SK-MEL-5 (cell line): ENCODE data around the gene CDC25B. TPM values are rescaled to one million over a fixed set of nuclear protein-coding genes. Genes with fewer than 3 reads are reported as not detected.

Experiments used
- DNase-seq: peaks from one replicate; pipeline ENCODE4 v3.0.0-alpha.2; 2016; ENCODE audit warnings: low read depth, low spot score
- in situ Hi-C: cut with HindIII; loops from 2 replicates; pipeline ENCODE4 v1.10.0; 2016; ENCODE audit warnings: low sequenced_read_pairs, high pct_unique_total_duplicates, low pct_unique_long_range_greater_than_20kb
- total RNA-seq: library from RNA; depleted of rRNA; stranded (reverse); fragments of >200 nt; shearing (Covaris generic); gene quantifications from 2 replicates; pipeline ENCODE4 v1.2.3, GENCODE V29; 2014

The CDC25B gene
- total RNA-seq, 1 experiment from 2014 or later = 60.7 TPM

DNA sequence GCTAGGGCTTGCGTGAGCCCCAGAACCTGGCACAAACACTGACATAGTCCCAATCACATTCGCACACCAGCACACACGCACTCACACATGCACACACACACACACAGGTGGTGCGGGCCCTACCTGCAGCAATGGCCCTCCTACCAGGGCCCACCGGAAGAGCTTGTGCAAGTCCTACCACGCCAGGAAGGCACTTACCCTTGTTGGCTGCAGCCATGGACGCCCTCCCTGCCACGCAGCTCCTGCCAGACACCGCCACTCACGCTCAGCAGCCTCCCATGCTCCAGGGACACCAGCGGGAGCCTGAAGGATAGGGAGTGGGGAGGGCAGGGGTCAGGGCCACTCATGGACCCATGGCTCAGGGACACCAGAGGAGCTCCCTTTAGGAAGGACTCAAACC, 36.2 kb upstream of the CDC25B start:
- in situ Hi-C loops = no loop called here
- no peak for DNase-seq

DNA sequence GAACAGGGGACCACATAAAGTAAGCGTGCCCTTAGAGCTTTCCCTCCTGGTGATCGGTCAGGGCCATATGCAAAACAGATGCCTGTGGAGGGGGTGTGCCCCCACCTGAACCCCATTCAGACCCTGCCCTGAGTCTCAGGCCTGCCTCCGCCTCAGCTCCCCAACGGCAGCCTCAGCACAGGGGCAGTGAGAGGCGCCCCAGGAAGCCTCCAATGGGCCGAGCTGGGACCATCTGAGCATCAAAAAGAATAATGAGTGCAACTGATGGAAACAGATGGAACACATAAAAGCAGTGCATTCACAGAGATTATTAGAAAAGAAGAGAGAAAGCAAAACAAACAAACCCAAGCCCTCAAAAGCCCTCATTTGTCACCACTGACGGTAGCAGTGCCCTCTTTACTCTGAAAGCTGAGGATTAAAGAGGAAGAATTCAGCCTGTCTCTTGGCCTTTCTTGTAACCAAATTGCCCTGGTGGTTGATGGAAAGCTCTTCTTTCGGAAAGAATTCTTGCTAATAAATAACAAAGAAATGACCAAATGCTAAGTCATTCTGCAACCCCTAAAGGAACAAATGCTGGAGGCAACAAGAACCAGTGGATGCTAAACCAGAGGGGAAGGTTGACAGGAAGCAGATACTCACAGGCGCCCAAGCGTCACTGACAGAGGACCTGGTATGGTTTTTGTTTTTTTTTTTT, 35.3 kb upstream of the CDC25B start:
- in situ Hi-C loops = no loop called here
- DNase-seq = no peak

DNA sequence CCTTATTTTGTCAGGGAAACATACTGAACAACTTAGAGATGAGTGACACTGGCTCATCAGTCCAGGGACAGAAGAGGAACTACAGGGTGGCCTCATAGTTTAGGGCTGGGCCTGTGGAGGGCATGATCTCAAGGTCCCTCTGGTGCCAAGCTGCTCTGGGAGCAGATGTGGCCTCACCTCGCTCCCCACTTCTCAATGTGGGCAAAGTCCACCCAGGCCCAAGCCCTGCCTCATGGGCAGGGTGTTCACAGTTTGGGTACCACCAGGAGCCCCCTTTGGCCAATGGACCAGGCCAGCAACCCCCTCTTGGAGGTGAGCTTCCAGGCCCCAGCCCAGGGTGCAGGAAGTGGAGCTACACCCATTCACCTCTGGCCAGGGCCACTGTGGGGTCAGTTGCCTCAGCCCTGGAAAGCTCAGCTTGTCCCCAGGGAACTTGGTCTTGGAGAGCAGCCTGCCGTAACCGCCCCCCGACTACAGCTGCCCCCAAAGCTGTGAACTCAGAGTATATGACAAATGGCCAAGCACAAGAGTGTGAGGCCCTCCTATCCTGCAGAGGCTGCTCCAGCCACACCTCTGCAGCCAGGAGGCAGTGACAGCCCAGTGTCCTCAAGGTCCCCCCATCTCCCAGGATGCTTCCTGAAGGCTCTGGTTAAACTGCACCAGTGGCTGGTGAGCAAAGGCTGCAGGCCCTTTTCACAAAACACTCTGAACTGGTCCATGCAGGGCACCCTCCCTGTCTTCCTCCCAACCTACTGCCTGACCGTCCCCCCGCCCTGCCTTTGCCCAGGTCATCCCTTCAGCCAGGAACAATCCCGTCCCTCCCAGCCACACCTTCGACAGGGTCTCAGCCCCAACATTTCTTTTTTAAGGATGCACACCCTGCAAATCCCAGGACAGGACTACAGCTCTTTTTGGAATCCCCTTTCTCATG, 32.2 kb upstream of the CDC25B start:
- DNase-seq = no peak
- in situ Hi-C loops = no loop called here

DNA sequence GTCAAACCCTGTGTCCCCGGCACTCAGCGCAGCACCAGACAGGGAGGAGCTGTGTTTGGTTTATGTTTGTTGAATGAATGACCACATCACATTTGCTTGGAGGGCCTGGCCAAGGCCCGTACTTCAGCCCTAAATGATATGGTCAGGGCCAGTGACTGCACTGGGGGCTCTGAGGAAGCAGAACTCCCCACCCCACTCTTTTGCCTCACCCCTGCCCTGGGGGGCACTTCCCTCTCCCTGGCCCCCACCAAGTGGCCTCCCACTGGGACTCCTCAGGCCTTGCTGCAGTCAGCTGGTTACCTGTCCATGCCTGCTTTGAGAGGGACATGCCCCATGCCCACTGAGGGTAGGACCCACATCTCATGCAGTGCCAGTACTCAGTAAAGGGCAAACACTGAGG, 31.5 kb upstream of the CDC25B start:
- no peak for DNase-seq
- in situ Hi-C loops = no loop called here

DNA sequence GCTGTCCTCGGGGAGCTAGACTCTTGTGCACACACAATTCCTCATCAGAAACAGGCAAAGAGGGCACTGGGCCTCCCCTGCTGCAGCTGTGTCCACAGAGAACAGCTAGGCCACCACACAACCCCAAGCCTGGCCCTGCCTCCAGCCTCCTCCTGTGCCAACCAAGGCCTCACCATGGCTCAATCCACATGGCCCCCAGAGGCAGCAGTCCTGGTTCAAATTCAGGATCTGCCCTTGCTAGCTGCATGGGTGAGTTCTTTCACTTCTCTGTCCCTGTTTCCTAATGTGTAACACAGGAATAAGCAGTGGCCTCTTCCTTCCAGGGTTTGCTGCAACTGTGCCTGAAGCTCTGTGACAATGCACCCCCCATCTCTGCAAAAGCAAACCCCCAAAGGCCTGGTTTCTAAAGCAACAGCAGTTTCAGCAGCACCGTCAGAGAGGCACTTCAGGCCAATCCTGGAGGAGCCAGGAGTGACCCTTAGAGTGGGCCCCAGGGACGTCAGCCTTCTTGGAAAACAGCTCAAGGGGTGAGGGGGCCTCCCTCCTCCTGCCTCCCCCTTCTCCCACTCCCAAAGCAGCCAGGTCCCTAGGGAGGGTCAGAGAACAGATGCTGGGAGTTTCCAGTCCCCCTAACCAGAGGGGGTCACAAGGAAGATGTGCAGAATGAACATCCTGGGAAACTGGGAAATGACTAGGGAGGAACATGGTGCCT, 30.8 kb upstream of the CDC25B start:
- DNase-seq = no peak
- in situ Hi-C loops = no loop called here

DNA sequence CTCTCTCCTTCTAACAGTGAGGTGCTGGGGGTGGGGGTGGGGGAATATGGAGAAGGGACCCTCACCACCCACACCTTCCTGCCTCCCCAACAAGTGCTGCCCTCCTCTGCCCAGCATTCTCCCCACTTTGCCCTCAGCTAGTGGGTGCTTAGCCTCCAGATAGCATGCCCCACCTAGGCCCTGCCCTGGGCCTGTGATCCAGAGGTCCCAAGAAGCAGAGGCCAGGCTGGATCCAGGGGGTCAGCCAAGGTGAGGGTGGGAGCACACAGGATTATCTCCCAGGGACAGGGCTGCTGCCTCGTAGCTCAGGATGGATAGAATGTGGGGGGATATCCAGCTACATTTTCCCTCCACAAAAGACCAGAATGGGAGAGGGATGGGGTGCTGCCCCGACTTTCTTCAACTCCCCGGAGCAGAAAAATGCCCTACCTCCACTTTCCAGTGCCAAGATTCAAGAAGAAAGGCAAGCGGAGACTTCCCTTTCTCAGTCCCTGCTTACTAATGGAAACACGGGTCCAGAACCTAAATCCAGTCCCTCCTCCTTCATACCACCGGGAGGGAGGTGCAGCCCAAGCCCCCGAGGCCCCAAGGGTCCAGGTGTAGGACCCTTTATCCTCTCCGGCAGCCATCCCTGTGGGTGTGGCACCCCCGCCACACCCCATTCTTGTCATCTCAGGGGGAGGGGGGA, 29.5 kb upstream of the CDC25B start:
- DNase-seq = no peak

DNA sequence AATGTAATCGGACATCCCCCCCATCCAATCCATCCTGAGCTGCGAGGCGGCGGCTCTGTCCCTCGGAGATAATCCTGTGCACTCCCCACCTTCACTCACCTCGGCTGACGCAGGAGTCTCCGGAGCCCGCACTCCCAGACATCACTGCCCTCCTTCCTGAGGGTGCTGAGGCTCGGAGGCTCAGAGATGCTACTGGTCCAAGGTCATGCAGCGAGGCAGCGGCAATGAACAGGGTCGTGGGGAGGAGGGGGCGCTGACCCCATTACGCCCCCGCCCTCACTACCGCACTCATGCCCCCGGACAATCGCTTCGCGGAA, 29.0 kb upstream of the CDC25B start:
- in situ Hi-C loops = no loop called here
- DNase-seq = no peak

More for the DNA sequence above, 29.5 kb upstream of the CDC25B start:
- in situ Hi-C loops = no loop called here

DNA sequence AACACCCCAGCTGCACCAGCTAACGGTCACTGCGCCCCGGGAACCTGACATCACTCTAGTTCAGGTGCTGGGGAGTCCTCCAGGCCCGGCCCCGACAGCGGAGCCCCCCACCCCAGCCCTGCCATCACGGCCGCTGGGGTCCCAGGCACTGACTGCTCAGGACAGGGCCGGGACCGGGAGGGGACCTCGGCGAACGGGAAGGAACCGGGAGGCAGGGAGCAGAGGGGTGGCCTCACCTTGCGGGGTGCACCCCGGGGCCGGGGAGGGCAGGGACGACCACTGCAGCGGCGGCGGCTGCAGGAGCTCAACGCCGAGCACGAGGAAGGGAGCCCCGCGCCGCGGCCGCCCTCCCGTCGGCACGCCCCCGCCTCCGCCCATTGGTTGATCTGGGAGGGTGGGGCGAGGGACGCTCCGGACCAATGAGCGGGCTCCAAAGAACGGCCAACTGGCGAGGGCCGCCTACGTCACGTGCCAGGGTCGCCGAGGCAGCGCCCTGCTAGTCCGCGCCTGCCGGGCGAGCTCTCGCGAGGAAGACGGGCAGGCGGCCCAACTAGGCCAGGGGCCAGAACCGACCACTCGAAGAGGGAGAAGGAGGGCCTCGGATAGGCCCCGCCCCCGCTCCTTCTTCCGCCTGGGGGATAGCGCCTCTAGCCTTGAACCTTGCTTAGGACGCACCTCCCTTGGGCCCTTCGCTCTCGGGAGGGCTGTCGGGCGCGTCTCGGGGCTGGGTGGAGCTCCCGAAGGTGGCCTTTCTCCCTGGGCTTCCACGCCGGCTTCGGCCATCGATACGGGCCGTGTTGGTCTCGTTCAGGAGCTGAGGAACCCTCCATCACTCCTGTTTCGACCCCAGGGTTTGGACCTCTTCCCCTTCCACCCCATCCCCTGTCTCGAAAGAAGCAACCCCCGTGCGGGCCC, 28.4 kb upstream of the CDC25B start, which contains the start of gene ADISSP:
Gene ADISSP, minus strand, starts transcription at position 327 of the 915 bp plus-strand sequence. CDS start 7,653 bp downstream, outside the sequence.
- in situ Hi-C loops = no loop called here
- DNase-seq = peak; percentile 98

DNA sequence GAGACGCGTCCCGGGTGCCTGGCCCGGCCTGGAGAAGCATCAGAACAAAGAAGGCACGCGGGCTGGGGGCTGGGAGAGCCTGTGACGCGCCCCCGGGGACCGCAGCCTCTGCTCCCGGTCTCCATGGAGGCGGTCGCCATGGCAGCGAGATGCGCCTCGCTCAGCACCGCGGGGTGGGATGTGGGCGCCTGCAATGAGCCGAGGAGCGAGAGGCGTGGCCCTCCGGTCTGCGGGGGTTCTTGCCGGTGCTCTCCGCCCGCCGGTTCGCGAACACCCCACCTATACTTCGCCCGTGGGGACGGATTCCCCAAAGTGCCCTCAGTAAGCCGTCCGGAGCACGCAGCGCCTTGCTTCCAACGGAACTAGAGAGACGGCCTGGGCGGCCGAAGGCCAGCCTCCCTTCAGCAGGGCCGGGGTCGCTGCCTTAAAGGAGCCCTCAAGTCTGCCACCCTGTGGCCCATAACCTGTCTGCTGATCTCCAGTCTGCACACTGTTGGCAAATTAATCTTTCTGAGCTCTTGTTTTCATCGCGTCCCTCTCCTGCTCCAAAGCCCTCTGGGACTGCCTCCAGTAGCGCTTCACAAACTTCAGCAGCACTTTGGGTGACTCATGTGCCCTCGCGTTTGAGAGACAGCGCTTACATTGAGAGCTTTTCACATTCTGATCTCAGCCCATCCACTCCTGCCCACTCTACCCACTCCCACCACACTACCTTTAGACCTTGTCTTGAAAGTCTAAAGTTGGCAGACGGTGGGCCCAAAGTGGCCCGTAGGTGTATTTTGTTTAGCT, 27.6 kb upstream of the CDC25B start:
- in situ Hi-C loops = no loop called here
- peak; percentile 77 for DNase-seq

DNA sequence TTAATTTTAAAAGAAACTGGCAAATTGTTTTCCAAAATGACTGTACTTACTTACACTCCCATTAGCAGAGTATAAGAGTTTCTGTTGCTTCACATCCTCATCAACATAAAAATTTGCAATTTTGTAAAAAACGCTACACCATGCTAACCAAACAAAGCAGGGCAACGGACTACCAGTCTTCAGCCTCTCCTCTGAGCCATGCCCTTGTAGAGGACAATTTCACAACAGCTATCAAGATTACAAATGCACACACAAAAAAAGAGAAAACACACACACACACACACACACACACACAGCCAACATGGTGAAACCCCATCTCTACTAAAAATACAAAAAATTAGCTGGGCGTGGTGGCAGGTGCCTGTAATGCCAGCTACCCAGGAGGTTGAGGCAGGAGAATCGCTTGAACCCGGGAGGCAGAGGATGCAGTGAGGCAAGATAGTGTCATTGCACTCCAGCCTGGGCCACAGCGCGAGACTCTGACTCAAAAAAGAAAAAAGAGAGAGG, 24.5 kb upstream of the CDC25B start:
- no peak for DNase-seq
- in situ Hi-C loops = no loop called here

DNA sequence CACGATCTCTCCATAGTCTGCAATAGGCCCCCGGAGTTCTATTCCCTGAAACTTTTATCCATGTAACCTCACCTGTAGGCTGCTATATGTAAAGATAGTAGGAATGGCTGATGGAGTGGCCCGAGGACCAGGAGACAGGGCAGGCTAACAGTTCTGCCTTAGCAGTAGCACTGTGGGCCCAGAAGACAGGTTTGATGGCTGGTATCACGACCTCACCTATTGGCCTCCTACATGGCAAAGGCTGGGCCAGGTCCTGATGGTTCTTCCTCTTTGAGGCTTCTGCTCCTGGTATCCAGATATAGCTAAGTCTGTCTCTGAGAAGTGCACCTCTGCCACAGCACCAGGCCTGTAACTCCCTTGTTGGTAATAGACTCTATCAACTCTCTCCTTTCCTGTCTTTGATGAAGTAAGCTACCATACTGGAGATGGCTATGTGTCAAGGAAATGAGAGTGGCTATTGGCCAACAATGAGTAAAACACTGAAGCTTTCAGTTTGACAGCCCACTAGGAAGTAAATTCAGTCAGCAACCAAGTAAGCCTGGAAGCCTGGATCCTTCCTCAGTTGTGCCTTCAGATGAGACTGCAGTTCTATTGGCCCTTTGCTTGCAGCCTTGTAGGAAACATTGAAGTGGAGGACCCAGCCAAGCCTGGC, 20.5 kb upstream of the CDC25B start:
- DNase-seq = no peak
- in situ Hi-C loops = no loop called here

DNA sequence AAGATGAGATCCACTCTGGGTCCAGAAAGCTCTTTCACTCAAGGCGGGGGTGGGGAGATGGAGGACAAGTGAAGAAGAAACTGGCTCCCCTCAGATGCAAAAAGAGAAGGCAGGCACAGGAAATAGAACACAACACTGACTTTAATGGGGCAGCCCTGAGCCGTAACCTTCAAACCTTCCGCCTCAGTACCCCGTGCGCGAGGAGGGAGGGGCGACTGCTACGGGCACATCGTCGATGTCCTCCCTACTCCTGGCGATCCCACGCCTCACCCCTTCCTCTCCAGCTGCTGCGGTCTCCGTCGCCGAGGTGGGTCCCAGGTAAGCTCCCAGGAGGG, 18.8 kb upstream of the CDC25B start:
- in situ Hi-C loops = no loop called here
- no peak for DNase-seq

DNA sequence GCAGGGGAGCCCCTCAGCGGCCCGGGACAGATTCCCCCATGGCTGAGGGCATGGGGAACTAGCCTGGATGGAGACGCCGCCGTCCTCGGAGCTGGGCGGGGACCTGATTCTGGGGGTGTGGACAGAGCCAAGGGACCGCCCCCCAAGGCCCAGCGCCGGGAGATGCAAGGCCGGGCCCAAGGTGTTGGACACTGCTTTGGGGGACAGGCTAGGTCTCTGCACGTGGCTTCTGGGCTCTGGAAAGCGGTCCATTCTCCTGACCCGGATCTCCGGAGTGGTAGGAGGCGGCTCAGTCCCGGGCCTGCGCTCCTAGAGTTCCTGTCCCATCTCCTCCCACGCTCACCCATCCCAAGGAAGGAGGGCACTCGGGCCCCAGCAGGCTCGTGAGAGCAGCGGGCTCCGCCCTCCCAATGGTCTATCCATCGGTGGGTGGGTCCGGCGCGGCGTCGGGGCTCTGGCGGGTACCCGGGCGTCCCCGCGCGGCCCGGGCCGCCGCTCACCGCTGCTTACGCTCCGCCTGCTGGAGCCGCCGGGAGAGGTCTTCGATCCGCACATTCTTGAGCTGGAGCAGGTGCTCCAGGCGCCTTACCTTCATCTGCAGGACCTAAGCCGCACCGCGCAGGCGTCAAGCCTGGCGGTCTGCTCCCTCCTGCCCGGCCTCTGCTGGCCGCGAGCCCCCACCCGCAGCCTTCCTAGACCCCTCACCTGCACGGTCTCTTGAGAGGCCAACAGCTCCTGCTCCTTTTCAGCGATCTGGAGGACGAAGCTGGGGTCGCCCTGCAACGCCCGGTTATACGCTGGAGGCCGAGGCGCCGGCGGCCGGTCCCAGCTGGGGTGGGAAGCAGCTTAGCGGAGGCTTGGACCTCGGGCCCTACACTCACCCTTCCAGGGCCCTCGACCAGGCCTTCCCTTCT, 18.1 kb upstream of the CDC25B start:
- in situ Hi-C loops = no loop called here

DNA sequence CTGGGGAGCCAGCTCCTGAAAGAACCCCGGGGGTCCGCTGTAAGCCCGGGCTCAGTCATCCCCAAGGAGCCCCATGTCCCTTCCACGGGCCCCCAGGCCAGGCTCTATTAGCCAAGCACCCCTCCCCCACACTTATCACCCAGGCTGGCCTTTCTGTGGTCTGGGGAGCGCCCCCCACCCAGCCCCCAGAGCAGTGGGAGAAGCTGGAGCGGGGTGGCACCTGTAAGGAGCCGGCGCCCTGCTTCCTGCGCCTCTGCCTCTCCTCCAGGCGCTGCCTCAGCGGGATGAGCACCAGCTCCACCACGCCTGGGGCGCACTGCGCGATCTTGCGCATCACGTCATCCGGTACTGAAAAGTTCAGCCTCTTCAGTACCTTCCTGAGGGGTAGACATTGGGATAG, 17.1 kb upstream of the CDC25B start:
- in situ Hi-C loops = no loop called here
- no peak for DNase-seq

More for the DNA sequence above, 18.1 kb upstream of the CDC25B start:
- no peak for DNase-seq
